ENCODE measurements around the gene CD300LF.

The CD300LF gene

DNA sequence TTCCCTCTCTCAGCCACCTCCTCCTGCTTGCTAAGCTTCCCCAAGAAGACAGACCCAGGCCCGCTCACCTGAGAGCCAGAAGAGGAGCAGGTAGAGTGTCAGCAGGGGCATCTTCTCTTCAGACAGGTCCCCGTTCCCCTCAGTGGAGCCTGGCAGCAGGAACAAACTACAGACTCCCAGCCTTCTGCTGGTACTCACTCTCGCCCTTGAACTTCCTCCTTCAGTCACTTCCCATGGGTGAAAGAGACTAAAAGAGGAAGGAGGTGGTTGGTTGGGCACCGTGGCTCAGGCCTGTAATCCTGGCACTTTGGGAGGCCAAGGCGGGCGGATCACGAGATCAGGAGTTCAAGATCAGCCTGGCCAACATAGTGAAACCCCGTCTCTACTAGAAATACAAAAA is at the start of gene CD300LF:
TSS of gene CD300LF (minus strand) at position 168 of the 400 bp plus-strand sequence. CDS start at position 111, 57 bp downstream.
- DNase-seq (ENCODE audit: low read depth): no peak
- TF ChIP-seq, protein P1, sequence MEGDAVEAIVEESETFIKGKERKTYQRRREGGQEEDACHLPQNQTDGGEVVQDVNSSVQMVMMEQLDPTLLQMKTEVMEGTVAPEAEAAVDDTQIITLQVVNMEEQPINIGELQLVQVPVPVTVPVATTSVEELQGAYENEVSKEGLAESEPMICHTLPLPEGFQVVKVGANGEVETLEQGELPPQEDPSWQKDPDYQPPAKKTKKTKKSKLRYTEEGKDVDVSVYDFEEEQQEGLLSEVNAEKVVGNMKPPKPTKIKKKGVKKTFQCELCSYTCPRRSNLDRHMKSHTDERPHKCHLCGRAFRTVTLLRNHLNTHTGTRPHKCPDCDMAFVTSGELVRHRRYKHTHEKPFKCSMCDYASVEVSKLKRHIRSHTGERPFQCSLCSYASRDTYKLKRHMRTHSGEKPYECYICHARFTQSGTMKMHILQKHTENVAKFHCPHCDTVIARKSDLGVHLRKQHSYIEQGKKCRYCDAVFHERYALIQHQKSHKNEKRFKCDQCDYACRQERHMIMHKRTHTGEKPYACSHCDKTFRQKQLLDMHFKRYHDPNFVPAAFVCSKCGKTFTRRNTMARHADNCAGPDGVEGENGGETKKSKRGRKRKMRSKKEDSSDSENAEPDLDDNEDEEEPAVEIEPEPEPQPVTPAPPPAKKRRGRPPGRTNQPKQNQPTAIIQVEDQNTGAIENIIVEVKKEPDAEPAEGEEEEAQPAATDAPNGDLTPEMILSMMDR (IDR thresholded peaks at IDR 0.05; ENCODE audit: low read depth, low read length, missing control alignments): no peak
- H3K4me3 ChIP-seq (ENCODE audit: low read depth, low read length): no peak within 1 kb of the TSS

DNA sequence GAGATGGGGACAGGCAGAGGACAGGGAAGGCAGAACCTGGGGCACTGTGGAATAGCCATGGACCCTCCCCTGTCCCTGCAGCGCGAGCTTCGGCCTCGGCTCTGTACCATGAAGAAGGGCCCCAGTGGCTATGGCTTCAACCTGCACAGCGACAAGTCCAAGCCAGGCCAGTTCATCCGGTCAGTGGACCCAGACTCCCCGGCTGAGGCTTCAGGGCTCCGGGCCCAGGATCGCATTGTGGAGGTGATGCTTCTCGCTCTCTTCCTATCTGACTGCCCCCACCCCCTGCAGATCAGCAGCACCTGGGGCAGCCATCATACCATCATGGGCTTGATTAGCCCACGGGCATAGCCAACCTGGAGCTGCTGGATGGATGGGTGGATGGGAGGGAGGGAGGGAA is 49.2 kb upstream of the CD300LF start:
- TF ChIP-seq, protein P1 (IDR thresholded peaks at IDR 0.05; ENCODE audit: low read depth, low read length, missing control alignments): no peak
- no peak overlapping the region for H3K4me3 ChIP-seq (ENCODE audit: low read depth, low read length)
- DNase-seq (ENCODE audit: low read depth): no peak

DNA sequence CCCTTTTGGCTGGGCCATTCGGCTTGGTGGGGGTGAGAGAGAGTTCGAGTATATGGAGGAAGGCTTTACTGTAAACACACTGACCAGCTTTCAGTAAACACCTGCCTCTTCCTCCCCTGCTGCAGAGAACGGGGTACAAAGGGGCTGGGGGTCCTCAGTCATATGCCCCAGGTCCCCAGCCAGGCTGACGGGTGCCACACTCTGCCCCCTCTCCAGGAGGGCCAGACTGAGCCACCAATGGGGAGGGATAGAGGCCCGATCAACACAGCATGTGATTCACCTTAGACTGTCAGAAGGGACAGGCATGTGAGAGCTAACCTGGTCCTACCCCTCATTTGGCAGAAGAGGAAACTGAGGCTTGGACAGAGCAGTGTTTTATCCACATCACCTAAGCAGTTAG is 48.7 kb upstream of the CD300LF start:
- TF ChIP-seq, protein P1 (IDR thresholded peaks at IDR 0.05; ENCODE audit: low read depth, low read length, missing control alignments): no peak
- no peak overlapping the region for H3K4me3 ChIP-seq (ENCODE audit: low read depth, low read length)
- DNase-seq (ENCODE audit: low read depth): no peak

DNA sequence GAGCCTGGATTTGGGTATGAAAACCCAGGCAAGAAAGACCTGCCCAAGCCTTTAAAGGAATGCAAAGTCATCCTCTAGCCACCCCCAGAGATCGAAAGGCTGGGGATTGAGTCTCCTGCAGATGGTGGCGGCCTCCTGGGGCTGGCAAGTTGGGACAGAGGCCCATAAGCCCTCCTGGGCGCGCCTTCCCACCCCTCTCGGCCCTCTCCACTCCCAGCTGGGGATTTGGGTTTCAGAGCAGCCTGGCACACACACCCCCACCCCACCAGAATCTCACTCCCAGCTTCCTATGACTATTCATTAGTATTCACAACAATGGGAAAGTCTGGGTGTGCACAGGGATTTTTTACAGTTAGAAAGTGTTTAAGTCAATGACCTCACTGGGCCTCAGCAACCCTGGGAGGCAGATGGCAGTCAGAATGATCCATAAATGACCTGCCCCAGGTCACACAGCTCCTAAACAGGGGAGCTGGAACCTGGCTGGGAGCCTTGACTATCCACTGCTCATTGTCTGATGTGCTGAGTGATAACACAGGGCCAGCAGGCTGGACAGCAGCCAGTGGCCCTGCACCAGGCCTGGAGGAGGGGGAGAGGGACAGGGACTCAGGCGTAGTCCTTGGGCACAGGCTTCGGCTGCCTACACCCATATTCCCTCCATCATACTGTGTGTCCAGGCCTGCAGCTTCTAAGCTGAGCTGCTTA is 47.8 kb upstream of the CD300LF start:
- TF ChIP-seq, protein P1 (IDR thresholded peaks at IDR 0.05; ENCODE audit: low read depth, low read length, missing control alignments): no peak
- no peak for DNase-seq (ENCODE audit: low read depth)
- no peak overlapping the region for H3K4me3 ChIP-seq (ENCODE audit: low read depth, low read length)

DNA sequence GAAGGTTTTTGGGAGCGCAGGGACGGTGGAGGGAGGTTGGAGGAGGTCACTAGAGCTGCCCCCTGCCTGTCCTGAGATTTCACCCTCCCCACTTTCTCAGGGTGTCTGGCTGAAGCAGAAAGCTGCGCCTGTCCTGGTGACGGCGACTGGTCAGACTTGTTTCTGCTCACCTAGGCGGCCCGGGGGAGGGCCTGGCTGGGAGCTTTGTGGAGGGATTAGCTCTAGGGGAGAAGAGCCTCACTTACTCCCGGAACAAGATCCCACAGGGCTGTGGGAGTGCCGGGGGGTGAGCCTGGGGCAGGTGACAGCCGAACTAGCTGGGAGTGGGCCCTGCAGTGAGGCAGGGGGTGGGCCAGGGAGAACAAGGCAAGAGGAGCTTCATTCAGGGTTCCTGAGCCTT is 47.2 kb upstream of the CD300LF start:
- DNase-seq (ENCODE audit: low read depth): no peak
- H3K4me3 ChIP-seq (ENCODE audit: low read depth, low read length): no peak overlapping the region
- TF ChIP-seq, protein P1 (IDR thresholded peaks at IDR 0.05; ENCODE audit: low read depth, low read length, missing control alignments): no peak

DNA sequence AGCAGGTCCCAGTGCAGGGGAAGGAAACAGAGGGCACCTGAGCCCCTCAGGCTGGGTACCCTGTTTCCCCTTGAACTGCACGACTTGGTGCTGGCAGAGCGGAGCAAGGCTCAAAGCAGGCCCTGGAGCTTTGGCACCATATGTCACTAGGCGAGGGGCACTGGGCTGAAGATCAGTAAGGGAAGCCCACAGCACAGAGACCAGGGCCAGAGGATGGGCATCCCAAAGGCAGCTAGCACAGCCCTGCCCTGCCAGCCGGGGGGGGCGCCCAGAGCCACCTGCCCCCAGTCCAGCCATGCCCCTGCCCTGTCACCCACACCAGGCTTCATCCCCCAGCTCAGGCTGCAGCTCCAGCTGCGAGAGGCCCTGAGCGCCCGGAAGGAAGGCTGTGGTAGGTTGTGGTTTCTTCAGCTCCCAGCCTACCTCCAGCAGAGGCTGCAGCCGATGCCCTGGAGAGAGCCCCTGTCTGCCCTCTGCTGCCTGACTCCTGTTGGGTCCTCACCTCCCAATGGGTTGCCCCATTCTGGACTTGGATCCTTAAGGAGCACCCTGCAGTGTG is 46.6 kb upstream of the CD300LF start:
- no peak overlapping the region for H3K4me3 ChIP-seq (ENCODE audit: low read depth, low read length)
- DNase-seq (ENCODE audit: low read depth): no peak
- TF ChIP-seq, protein P1 (IDR thresholded peaks at IDR 0.05; ENCODE audit: low read depth, low read length, missing control alignments): peak; percentile 33

DNA sequence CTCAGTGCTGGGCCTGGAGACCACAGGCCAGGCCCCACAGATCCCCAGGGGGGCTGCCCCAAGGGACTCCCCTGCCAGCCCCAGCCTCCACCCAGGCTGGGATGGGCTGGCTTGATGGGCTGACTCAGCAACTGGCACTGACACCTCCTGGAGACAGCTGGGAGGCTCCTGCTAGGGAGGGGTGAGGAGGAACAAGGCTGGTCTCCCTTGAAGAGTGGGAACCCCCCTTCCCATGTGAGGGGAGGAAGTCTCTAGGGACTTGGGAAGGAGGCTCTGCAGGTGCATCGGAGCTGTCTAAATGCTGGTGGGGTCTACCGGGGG is 46.1 kb upstream of the CD300LF start:
- DNase-seq (ENCODE audit: low read depth): no peak
- no peak overlapping the region for H3K4me3 ChIP-seq (ENCODE audit: low read depth, low read length)
- TF ChIP-seq, protein P1 (IDR thresholded peaks at IDR 0.05; ENCODE audit: low read depth, low read length, missing control alignments): no peak
